Stimulated activated CD4-positive, alpha-beta T cell treated with anti-CD3 and anti-CD28 coated beads, Interleukin-12 subunit alpha, Interleukin-12 subunit beta, amount 100 ng/mL, for 4 hours (primary cell): ENCODE data around the gene LARP1.
A peak's percentile ranks its signal among the peaks of the same experiment; 100 is the strongest.
"Not testable (repeated sequence)": the region's sequence is repeated elsewhere in the genome, so short reads cannot be mapped to it uniquely, and the experiment has no call there.

Experiments
- DNase-seq: peaks from one replicate; pipeline ENCODE4 v3.0.0-alpha.2; 2020

LARP1 gene

GRCh38 chr5:154797762-154798161 is 42.6 kb downstream of the LARP1 start:
- DNase-seq: no peak

DNA sequence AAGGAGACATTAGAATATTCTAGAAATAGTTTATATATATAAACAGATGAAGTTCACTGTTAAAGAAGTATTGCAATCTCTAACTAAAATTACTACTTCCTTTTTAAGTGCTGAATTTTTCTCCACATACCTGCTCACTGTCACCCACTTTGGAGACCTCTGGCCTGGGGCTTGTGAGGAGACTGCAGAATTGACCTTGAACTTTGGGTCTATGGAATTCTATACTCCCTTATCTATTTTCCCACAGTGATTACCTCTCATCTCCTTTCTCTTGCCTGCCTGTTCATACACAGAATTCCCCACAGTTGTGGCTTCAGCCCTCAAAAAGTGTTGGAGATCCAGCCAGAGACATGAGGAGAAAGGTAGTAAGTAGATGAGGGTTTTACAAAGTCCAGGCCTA is 45.4 kb downstream of the LARP1 start:
- no peak for DNase-seq

DNA sequence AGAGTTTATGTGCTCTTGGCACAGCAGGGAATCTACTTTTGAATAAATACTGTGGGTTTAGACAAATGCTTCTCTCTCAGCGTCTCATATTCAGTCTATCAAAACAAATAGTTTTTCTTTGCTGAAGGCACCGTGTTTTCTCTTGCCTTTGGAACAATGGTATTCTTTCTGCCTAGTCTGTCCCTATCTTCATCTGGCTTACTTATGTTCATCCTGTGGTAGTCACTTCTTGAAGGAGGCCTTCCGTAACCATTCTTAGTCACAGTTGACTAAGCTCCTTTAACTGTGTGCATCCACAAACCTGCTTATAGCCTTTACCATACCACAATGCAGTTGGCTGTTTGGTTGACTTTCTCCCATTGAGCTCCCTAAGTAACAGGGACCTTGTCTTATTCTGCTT is 45.9 kb downstream of the LARP1 start:
- DNase-seq: no peak

DNA sequence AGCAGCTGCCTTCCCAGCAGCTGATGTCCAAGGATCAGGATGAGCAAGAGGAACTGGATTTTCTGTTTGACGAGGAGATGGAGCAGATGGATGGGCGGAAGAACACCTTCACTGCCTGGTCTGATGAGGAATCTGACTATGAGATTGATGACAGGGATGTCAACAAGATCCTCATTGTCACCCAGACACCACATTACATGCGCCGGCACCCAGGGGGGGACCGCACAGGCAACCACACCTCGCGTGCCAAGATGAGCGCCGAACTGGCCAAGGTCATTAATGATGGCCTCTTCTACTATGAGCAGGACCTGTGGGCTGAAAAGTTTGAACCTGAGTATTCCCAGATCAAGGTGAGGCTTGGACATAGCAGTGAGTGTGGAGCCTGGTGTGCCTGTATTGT is 46.9 kb downstream of the LARP1 start:
- DNase-seq: no peak

- DNase-seq: no peak
Measured at GRCh38 chr5:154806176-154806575, 51.0 kb downstream of the LARP1 start.

GRCh38 chr5:154811239-154811638 is 56.1 kb downstream of the LARP1 start:
- DNase-seq: no peak

DNA sequence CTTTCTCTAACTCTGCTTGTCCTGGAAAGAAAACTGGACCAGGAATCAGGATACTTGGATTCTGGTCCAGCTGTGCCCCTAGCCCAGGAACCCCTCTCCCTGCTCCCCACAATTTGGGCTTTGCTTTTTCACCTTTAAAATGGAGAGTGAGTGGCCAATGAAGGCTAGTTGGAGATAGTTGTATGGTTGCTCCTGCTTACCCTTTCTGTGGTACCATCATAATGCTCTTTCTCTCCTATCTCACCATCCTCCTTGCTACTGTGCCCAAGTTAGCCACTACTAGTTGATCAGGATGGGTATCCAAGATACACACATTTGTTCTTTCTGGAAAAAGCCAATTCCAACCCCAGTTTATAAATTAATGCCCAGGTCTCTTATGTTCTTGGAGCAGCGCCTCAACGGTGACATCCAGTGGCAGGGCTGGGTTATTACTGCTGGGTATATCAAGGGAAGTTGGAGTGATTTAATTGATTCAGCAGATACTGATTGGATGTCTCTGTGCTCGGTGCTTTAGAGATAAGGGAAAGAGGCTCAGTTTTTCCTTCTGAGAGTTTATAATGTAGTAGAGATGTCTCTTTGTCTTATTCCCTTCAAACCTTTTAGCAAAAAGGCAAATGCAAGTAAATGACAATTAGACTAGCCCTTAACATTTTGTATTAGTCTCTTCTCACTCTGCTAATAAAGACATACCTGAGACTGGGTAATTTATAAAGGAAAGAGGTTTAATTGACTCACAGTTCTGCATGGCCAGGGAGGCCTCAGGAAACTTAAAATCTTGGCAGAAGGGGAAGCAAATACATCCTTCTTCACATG is 56.7 kb downstream of the LARP1 start:
- peak; percentile 55 for DNase-seq

DNA sequence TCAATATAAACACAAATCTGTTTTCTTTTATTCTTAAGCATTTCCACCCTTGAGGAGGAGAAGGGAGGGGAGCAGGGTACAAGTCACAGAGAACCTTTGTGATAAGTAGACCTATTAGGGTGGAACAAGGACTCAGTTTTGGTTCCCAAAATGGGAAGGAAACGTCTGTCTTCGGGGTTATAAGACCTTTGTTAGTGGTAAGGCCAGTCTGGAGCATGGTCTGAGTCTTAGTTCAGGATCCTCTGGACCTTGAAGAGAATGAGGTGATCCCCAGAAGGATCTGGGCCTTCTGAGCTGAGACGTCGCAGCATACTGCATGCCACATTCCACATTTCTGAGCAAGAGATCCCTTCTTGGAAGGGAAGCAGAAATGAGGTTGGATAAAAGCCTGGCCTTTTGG is 58.0 kb downstream of the LARP1 start:
- no peak for DNase-seq

- DNase-seq: no peak
Measured at GRCh38 chr5:154813736-154814135, 58.6 kb downstream of the LARP1 start.

- no peak for DNase-seq
Measured at GRCh38 chr5:154815025-154815424, 59.8 kb downstream of the LARP1 start.

GRCh38 chr5:154815684-154816247 is 60.6 kb downstream of the LARP1 start:
- DNase-seq: no peak

DNA sequence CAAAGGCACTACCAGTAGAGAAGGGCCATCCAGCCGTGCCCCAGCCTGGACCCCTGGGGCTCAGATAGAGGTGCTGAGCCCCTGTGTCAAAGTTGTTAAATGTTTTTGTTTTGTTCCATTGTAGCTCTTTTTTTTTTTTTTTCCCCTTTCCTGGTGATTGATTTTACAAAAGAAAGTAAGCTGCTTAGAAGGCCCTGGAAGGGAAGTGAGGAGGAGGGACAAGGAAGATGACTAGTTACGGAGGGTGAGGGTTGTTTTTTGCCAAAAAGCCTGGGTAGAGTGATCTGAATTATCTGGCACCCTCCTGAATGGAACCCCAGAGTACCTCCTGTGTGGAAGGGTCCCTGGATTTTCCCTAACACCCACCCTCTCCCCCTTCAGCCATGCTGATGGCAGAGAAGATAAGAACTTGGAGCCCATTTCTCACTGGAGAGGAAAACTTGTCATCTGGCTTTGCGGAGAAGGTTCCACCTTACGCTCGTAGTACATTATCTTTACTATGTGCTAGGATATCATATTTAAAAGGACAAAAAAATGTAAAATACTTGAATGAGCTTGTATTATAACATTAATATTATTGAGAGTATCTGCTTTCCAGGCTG is 61.8 kb downstream of the LARP1 start:
- DNase-seq: no peak

GRCh38 chr5:154817815-154818214 is 62.6 kb downstream of the LARP1 start:
- DNase-seq: no peak

GRCh38 chr5:154818471-154819116 is 63.4 kb downstream of the LARP1 start:
- DNase-seq: no peak

- DNase-seq: no peak
Measured at GRCh38 chr5:154819546-154819945, 64.4 kb downstream of the LARP1 start.

GRCh38 chr5:154820383-154820782 is 65.2 kb downstream of the LARP1 start:
- DNase-seq: no peak

DNA sequence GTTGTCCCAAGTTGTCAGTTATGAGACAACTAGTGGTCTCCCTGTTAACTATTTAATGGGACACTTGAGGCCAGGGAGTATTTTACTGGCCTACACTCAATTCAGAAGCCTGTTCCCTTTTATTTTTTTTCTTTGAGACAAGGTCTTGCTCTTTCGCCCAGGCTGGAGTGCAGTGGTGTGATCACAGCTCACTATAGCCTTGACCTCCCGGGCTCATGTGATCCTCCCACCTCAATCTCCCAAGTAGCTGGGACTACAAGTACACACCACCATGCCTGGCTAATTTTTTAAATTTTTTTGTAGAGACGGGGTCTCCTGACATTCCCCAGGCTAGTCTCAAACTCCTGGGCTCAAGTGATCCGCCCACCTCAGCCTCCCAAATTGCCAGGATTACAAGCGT is 67.7 kb downstream of the LARP1 start:
- not testable (repeated sequence) for DNase-seq

DNA sequence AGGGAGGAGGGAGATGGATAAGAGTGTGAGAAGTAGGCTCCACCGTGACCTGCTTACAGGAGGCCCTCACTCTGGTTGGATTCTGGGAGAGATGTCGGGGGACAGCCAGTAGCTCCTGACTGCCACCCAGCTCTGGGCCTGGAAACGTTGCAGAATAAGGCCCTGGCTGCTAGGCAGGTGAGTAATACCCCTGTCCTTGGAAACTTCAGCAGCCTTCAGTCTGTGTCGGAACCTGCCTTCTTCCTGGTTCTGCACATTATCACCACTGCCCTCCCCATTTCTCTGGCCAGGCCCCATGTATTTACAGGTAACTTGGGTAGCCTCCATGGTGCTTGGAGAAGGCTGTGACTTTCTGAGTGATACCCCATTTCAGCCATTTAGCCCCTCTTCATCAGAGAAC is 68.4 kb downstream of the LARP1 start:
- no peak for DNase-seq

DNA sequence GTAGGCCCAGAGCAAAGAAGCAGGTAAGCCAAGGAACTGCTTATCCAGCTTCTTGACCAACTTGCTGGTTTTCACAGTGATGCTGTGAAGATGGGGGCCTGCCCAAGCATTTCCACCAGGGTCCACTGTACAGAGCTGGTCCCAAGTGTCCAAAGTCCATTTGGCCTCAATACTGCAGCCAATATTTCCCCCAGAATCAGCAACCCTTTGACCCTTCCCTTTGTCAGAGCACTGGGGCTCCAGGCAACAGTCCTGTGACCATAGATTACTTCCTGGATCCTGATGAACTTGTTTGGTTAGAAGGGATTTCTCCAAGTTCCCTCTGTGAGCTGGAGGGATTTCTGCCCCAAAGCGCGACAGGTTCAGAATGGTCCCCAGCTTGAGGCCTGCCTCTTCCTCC is 68.9 kb downstream of the LARP1 start:
- no peak for DNase-seq

DNA sequence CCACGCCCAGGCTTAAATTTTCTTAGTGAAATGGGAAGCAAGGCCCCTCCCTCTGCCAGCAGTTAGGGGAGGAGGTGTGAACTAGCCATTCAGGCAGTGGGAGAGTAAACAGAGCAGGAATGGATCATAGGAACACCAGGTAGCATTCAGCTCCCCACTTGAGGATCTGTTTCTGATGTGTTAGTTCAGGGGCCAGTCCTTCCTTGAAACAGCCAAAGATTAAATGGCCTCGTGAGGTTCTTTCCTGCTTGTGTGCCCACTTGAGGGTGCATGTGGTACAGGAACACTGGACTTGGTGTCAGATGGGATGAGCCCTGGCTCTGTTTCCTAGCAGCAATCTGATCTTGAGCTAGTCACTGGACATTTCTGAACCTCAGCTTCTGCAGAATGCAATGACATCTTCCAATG is 74.0 kb downstream of the LARP1 start:
- no peak for DNase-seq

- DNase-seq: no peak
Measured at GRCh38 chr5:154829589-154830218, 74.5 kb downstream of the LARP1 start.

DNA sequence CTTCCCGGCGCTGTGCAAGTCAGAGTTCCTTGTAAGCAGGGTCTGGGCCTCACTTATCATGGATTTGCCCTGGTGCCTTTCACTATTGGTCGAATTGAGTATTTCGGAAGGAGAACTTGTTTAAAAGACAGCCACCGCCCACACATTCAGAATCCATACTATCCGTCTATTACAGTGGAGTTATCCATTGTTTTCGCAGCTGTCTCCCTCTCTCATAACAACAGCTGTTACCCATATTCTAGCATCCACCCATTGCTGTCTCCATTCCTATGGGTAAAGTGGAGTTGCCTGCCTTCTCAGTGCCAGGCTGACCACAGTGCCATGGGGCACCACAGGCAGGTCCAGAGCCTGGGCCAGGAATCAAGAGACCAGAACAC is 75.0 kb downstream of the LARP1 start:
- no peak for DNase-seq

DNA sequence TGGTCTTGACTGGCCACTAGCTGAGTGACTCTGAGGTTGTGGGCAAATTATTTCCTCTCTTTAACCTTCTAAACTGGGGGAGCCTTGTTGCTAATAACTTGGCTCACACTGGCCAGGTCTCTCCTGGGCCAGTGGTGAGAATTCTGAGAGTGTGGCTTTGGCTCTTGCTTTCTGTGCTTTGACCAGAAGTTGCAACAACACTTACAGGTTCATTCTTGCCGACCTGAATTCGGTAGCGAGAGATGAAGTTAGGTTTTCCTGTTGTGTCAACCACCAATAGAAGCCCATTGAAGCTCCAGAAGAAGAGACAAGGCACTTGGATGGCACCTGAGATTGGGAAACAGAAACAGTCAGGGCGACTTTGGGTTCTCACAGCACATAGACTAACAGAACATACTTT is 75.4 kb downstream of the LARP1 start:
- DNase-seq: no peak

GRCh38 chr5:154831451-154831850 is 76.3 kb downstream of the LARP1 start:
- DNase-seq: no peak
